A673 (cell line): ENCODE results near the gene C11orf54. TPM values are rescaled to one million over a fixed set of nuclear protein-coding genes. Genes with fewer than 3 reads are reported as not detected.
A peak's percentile ranks its signal among the peaks of the same experiment; 100 is the strongest.

ENCODE experiments used
- Bru-seq: library from RNA; stranded (reverse); fragments of 400-500 nt; gene quantifications from one replicate; lab custom pipeline; 2021; lab: Mats Ljungman, UMichigan
- BruChase-seq, 2 experiments: library from RNA; stranded (reverse); fragments of 400-500 nt; gene quantifications; one replicate each; lab custom pipeline; 2021; lab: Mats Ljungman, UMichigan
- BruUV-seq: library from RNA; stranded (reverse); fragments of 400-500 nt; replicated peaks from 2 replicates; lab custom pipeline; 2021; lab: Mats Ljungman, UMichigan
- CTCF ChIA-PET: fragments of 300-600 bp; sonication (Branson Sonifier 250); formaldehyde crosslinking; loops from one replicate; lab custom pipeline; 2022; ENCODE audit warnings: antibody characterized with exemption; lab: Charles Lee
- POLR2A ChIA-PET: fragments of 300-600 bp; sonication (Branson Sonifier 250); formaldehyde crosslinking; loops from one replicate; lab custom pipeline; 2022; ENCODE audit warnings: antibody characterized with exemption; ENCODE audit not compliant: low non-redundant PET; lab: Charles Lee
- DNase-seq: peaks from one replicate; pipeline ENCODE4 v3.0.0-alpha.2; 2015; ENCODE audit warnings: low spot score
- H3K27ac ChIP-seq: fragments of 200-600 bp; sonication (generic); 2 replicates; pipeline ENCODE4 v1.5.1; 2016; ENCODE audit warnings: mixed run types, low read depth, mild to moderate bottlenecking, mixed read lengths, antibody characterized with exemption, low read length; ENCODE audit not compliant: poor library complexity, severe bottlenecking
- H3K27me3 ChIP-seq: fragments of 200-600 bp; sonication (generic); replicated peaks from 2 replicates; pipeline ENCODE4 v1.6.1; 2017; ENCODE audit warnings: mixed run types, low read depth, mild to moderate bottlenecking, mixed read lengths, antibody characterized with exemption, low read length; ENCODE audit not compliant: insufficient read depth, poor library complexity
- H3K36me3 ChIP-seq: fragments of 200-600 bp; sonication (generic); 2 replicates; pipeline ENCODE4 v1.6.1; 2016; ENCODE audit warnings: mixed run types, mild to moderate bottlenecking, mixed read lengths, antibody characterized with exemption, low read length; ENCODE audit not compliant: insufficient read depth, poor library complexity, severe bottlenecking
- H3K4me1 ChIP-seq: fragments of 200-600 bp; sonication (generic); 2 replicates; pipeline ENCODE4 v1.6.1; 2017; ENCODE audit warnings: mixed run types, mild to moderate bottlenecking, mixed read lengths, antibody characterized with exemption, low read length; ENCODE audit not compliant: insufficient read depth, poor library complexity, severe bottlenecking
- H3K4me3 ChIP-seq: fragments of 200-600 bp; sonication (generic); 2 replicates; pipeline ENCODE4 v1.5.1; 2016; ENCODE audit warnings: low read depth, mixed run types, mild to moderate bottlenecking, mixed read lengths, low read length; ENCODE audit not compliant: poor library complexity, severe bottlenecking
- H3K9me3 ChIP-seq: fragments of 200-600 bp; sonication (generic); 2 replicates; pipeline ENCODE4 v1.6.1; 2016; ENCODE audit warnings: mixed run types, low read depth, mild to moderate bottlenecking, mixed read lengths, antibody characterized with exemption, low read length; ENCODE audit not compliant: poor library complexity, severe bottlenecking
- EZH2 ChIP-seq: fragments of 200-600 bp; sonication (generic); IDR thresholded peaks from 2 replicates; pipeline ENCODE4 v1.6.1; 2017; ENCODE audit warnings: borderline replicate concordance, low read depth, mild to moderate bottlenecking, mixed read lengths, antibody characterized with exemption, low read length; ENCODE audit not compliant: poor library complexity, severe bottlenecking
- intact Hi-C: fragments of 100-400 bp; cut with micrococcal nuclease; formaldehyde crosslinking; loops from one replicate; pipeline ENCODE4 v1.10.0; 2022; ENCODE audit not compliant: unreplicated experiment
- long read RNA-seq: library from polyadenylated mRNA; stranded (forward); transcript quantifications from one replicate; pipeline ENCODE4 v2.0.0, GENCODE V29; 2022
- total RNA-seq: library from RNA; stranded (reverse); gene quantifications from 2 replicates; pipeline ENCODE4 v1.2.3, GENCODE V29; 2021
- TF ChIP-seq, protein P1 (sequence below): fragments of 300-800, 200-600 bp; sonication (generic); conservative IDR thresholded peaks from 2 replicates; pipeline ENCODE4 v1.5.1; 2017; ENCODE audit warnings: low read depth, mild to moderate bottlenecking, antibody characterized with exemption, low read length, moderate library complexity, mixed read lengths

C11orf54 gene
- total RNA-seq (24.3 and 26.2 TPM in 2 replicates), Bru-seq, nascent RNA (percentile 77 among the genes with signal in this experiment), BruChase-seq, experiment 1, labeled RNA remaining after a 2-hour chase (percentile 89 among the genes with signal in this experiment), BruChase-seq, experiment 2, labeled RNA remaining after a 6-hour chase (percentile 95 among the genes with signal in this experiment)
- long read RNA-seq, full-length matches to known transcripts = 42 of 60 reads
- long read RNA-seq, partial matches to known transcripts = 4 of 60 reads
- long read RNA-seq, other reads (novel, unspliced or antisense) = 14 of 60 reads

DNA sequence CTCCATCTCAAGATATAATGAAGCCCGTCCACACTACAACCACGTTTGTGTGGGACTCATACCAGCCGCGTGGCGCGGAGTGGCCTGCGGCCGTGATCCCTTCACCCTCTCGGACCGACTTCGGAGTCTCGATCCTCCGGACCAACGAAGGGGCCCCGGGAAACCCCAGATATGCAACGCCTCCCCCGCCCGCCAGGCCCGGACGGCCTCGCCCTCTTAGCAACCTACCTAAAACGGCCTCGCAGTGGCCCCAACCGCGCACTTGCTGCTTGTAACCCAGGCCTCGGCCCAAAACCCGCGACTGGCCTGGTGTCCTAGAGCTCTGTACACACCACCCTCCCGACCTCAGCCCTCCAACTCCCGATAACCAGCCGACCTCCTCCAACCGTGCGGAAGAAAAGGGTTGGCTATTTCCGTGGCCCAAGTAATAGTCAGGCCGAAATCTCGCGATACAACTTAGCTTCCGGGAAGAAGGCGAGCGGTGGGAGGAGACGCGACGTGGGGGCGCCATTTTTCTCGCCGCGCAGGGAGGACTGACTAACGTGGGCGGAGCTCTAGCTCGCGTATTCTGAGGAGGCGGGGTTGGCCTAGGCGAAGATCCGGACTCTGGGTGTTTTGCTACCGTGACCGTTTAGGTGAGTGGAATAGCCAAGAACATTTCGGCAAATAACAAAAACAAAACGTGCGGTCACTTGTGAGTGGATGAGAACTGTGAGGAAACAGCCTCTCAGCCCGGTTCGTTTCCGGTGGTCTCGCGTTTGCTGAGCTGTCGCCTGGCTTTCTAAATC is at the start of gene C11orf54, which contains the start of gene TAF1D:
Gene C11orf54, plus strand, starts transcription at position 579 of the 788 bp plus-strand sequence. CDS start 5,722 bp downstream, outside the sequence.
Gene TAF1D, minus strand, starts transcription at position 402 of the 788 bp plus-strand sequence. CDS start 2,191 bp downstream, outside the sequence.
- H3K4me3 ChIP-seq = peak within 1 kb of the TSS; percentile 64
- peaks cover 57% of the 10 kb centered on the region for H3K36me3 ChIP-seq
- ChIA-PET CTCF (interaction anchor here (0.6 to 2.3 kb wide), 2 partner anchors 33 to 43 kb away, joined by 5 to 9 read pairs; partner anchors contain the start of gene MED17), POLR2A (interaction anchor here (0.6 to 1.1 kb wide), 4 partner anchors 14 to 53 kb away, joined by 3 to 12 read pairs (median 7); partner anchors contain the start of gene MED17)
- H3K27me3 ChIP-seq = no peaks in the 10 kb centered on the region
- no peaks in the 10 kb centered on the region for H3K9me3 ChIP-seq
- intact Hi-C loops = no loop called here
- no peak for TF ChIP-seq EZH2
- TF ChIP-seq, protein P1, sequence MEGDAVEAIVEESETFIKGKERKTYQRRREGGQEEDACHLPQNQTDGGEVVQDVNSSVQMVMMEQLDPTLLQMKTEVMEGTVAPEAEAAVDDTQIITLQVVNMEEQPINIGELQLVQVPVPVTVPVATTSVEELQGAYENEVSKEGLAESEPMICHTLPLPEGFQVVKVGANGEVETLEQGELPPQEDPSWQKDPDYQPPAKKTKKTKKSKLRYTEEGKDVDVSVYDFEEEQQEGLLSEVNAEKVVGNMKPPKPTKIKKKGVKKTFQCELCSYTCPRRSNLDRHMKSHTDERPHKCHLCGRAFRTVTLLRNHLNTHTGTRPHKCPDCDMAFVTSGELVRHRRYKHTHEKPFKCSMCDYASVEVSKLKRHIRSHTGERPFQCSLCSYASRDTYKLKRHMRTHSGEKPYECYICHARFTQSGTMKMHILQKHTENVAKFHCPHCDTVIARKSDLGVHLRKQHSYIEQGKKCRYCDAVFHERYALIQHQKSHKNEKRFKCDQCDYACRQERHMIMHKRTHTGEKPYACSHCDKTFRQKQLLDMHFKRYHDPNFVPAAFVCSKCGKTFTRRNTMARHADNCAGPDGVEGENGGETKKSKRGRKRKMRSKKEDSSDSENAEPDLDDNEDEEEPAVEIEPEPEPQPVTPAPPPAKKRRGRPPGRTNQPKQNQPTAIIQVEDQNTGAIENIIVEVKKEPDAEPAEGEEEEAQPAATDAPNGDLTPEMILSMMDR = no peak
- BruUV-seq = TSS peak; percentile 66
- DNase-seq = peak; percentile 100
- H3K4me1 ChIP-seq = peaks cover 24% of the 10 kb centered on the region
- H3K27ac ChIP-seq = peak within 1 kb of the TSS; percentile 92

DNA sequence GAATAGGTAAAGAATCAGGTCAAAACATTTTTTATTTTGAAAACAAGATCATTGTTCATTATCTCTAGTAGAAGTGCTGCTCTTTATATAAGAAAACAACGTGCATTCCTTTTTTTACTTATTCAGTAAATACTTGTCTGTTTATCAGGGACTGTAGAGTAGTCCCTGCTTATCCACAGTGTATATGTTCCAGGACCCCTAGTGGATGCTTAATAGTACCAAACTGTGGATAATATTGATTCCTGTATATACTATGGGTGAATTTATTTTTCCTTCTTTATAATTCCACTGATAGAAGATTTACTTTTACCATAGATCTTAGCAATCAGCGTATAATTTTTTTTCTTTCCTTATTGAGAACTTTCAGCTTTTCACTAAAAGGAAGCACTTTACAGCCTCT is 47.4 kb upstream of the C11orf54 start:
- TF ChIP-seq, protein P1 = peak; percentile 44
- TF ChIP-seq EZH2 = no peak
- no peak overlapping the region for H3K27ac ChIP-seq
- no peak for DNase-seq
- no peaks in the 10 kb centered on the region for H3K27me3 ChIP-seq
- H3K36me3 ChIP-seq = peaks cover 80% of the 10 kb centered on the region
- H3K9me3 ChIP-seq = no peaks in the 10 kb centered on the region
- intact Hi-C loops = loop anchor here (10.0 kb wide), 1 partner anchor 111 kb away; no protein-coding TSS in a partner anchor
- no peak overlapping the region for H3K4me3 ChIP-seq
- POLR2A ChIA-PET = no interaction called here
- CTCF ChIA-PET = no interaction called here
- H3K4me1 ChIP-seq = no peaks in the 10 kb centered on the region
- no TSS peak for BruUV-seq

DNA sequence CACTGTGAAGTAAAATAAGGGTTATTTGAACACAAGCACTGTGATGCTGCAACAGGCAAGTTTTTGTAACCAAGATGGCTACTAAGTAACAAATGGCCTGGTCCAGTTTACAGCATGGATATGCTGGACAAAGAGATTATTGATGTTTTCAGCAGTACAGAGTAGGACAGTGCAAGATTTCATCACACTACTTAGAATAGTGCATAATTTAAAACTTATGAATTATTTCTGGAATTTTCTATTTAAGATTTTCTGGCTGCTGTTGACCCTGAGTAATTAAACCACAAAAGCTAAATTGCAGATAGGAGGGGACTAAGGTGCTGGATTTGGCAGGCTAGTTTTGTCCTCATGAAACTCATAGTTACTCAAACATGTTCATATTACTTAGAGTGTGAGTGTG is 46.9 kb upstream of the C11orf54 start:
- no TSS peak for BruUV-seq
- H3K27ac ChIP-seq = no peak overlapping the region
- H3K36me3 ChIP-seq = peaks cover 80% of the 10 kb centered on the region
- no peak overlapping the region for H3K4me3 ChIP-seq
- ChIA-PET CTCF (no interaction called here), POLR2A (no interaction called here)
- intact Hi-C loops = loop anchor here (10.0 kb wide), 1 partner anchor 110 kb away; no protein-coding TSS in a partner anchor
- H3K27me3 ChIP-seq = no peaks in the 10 kb centered on the region
- no peaks in the 10 kb centered on the region for H3K9me3 ChIP-seq
- H3K4me1 ChIP-seq = no peaks in the 10 kb centered on the region
- DNase-seq = no peak
- TF ChIP-seq, protein P1 = no peak
- TF ChIP-seq EZH2 = no peak
